Pancreas (tissue), 10 donors: Measurements from ENCODE around the gene SLCO2A1. TPM values are rescaled to one million over a fixed set of nuclear protein-coding genes. Genes with fewer than 3 reads are reported as not detected.
A peak's percentile ranks its signal among the peaks of the same experiment; 100 is the strongest.

Experiments used
- ATAC-seq, 4 donors: fragments of 200-7000 bp; cut with Tn5 transposase; one replicate each; pipeline versions ENCODE4 v1.8.0 to v1.9.1; 2020; ENCODE audit warnings: mild to moderate bottlenecking in 4 of 4, moderate library complexity in 4 of 4
- DNase-seq, 6 donors: peaks; one replicate each; pipeline ENCODE4 v3.0.0-alpha.2; 2020
- FAIRE-seq: peaks from 2 replicates; lab custom pipeline; 2012; peaks lifted over from hg19 to GRCh38; lab: Jason Lieb, UNC
- H3K27ac ChIP-seq, 4 donors: fragments of 200-600 bp; sonication (generic); 1 replicate in 3 of 4; 2 replicates in 1 of 4; pipeline versions ENCODE4 v1.5.0 to v1.8.0; 2020
- H3K27me3 ChIP-seq, 4 donors: fragments of 200-600 bp; one replicate each; pipeline ENCODE4 v1.8.0; 2021
- H3K36me3 ChIP-seq, 3 donors: fragments of 200-600 bp; sonication (generic) in 1 of 3; one replicate each; pipeline versions ENCODE4 v1.5.0 to v1.8.0; 2020 to 2021
- H3K4me1 ChIP-seq, 3 donors: fragments of 200-600 bp; one replicate each; pipeline ENCODE4 v1.8.0; 2021
- H3K4me3 ChIP-seq, 4 donors: fragments of 200-600 bp; sonication (generic) in 2 of 4; one replicate each; pipeline versions ENCODE4 v1.5.0 to v1.8.0; 2020 to 2021
- H3K9me3 ChIP-seq, 4 donors: fragments of 200-600 bp; one replicate each; pipeline ENCODE4 v1.8.0; 2021
- WGBS, 2 donors: extraction: QIAGEN DNeasy Blood & Tissue Kit; methylation state at CpG; one replicate each; pipeline ENCODE4 v1.1.7; 2013; 5-methylcytosine and 5-hydroxymethylcytosine counted together
- intact Hi-C, 3 donors: fragments of 100-400 bp; cut with DNase I; formaldehyde crosslinking; loops; one replicate each; pipeline versions ENCODE4 v1.11.1 to v1.14.2; 2022
- polyA plus RNA-seq, 2 donors: library from polyadenylated mRNA; stranded (reverse); fragments of 200-250 nt; gene quantifications; one replicate each; pipeline ENCODE4 v1.2.3, GENCODE V29; 2013
- total RNA-seq, 6 donors: library from RNA; stranded (reverse); fragmentation: NEBNext Ultra II Directional in 4 of 6; extraction: Animal tissue kit (Norgen Biotek cat#: 25700) in 4 of 6; gene quantifications; one replicate each; pipeline versions ENCODE4 v1.2.1 to v1.2.4, GENCODE V29; 2021 to 2023
- TF ChIP-seq, protein P1 (sequence below), 4 donors: fragments of 200-600 bp; sonication (generic) in 3 of 4; IDR thresholded peaks; one replicate each; pipeline versions ENCODE4 v1.5.0 to v1.8.0; 2021; ENCODE audit warnings: antibody characterized with exemption in 4 of 4
- donor health status: healthy with polysubstance abuse.
- donor health status: DM: no; HTN: no; CAD: no; lungs with moderate emphysema.
- donor health status: DM: no; HTN: no; CAD: no.
- donor health status: control.
- donor health status: control.
- donor health status: Bipolar disorder and iron deficiency.
- donor health status: DM: yes; HTN: yes; CAD: no.
- donor health status: DM: no; HTN: no; CAD: no.
- donor health status: DM: no; HTN: no; CAD: no.
- donor health status: DM: yes; HTN: yes; CAD: no.

Gene SLCO2A1
- total and polyA plus RNA-seq, 8 donors, result 4.6 to 17.5 (median 10.4) TPM

DNA sequence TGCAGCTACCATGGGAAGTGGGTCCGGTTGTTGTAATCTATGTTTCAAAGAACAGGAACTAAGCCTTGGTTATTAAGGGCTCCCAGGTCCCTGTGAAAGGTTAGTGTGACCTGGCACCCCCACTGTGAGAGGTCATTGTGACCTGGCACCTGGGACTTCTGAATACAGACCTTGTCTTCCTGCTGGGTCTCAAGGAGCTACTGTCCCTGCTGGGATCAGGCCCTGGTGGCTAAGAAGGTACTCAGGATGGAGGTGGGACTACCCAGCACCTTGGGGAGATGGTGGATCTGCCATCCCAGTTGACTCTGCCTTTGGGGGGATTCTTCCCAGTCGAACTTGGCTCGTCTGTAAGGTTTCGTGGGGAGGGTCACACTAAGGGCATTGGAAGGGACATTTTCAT, 10.3 kb upstream of the SLCO2A1 start:
- FAIRE-seq, result no peak
- WGBS, 2 donors, result 86 to 91% methylated on average over 4 of the region's 4 CpGs
- TF ChIP-seq, protein P1, sequence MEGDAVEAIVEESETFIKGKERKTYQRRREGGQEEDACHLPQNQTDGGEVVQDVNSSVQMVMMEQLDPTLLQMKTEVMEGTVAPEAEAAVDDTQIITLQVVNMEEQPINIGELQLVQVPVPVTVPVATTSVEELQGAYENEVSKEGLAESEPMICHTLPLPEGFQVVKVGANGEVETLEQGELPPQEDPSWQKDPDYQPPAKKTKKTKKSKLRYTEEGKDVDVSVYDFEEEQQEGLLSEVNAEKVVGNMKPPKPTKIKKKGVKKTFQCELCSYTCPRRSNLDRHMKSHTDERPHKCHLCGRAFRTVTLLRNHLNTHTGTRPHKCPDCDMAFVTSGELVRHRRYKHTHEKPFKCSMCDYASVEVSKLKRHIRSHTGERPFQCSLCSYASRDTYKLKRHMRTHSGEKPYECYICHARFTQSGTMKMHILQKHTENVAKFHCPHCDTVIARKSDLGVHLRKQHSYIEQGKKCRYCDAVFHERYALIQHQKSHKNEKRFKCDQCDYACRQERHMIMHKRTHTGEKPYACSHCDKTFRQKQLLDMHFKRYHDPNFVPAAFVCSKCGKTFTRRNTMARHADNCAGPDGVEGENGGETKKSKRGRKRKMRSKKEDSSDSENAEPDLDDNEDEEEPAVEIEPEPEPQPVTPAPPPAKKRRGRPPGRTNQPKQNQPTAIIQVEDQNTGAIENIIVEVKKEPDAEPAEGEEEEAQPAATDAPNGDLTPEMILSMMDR (IDR thresholded peaks at IDR 0.05), result no peak

DNA sequence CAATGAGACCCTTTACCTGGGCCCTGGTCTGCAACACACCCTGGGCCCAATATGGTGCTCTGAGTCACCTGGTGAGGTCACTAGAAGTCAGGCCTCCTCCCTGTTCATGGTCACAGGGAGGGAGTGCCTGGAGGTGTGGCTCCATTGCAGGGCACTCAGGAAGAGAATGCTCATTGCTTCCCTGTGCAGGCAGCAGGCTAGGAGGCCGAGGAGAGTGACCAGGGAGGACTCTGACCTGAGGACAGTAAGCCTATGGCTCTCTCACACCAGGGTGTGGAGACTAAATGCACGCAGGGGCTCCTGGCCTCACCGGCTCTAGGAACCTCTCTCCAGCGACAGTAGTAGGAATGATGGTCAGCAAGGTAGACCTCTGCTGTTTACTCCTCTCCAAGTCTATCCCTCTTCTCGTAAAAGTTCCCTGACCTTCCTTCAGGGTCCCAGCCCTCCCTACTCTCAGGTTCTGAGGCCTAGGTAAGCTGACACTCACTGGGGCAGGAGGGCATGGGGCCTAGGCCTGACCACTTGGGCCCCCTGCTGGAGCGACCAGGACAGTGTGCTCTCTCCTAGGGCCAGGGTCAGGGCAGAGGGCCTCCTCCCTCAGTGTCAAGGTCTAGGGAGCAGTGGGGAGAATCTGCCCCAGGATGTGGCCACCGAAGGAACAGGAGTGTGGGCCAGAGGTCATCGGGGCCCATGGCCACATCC, 9.6 kb upstream of the SLCO2A1 start:
- DNase-seq (no peak), FAIRE-seq (no peak), ATAC-seq (peak in 3 of 4 donors; percentile 76 to 90 (median 85))
- Histone ChIP-seq H3K9me3 (no peaks in the 10 kb centered on the region), H3K27me3 (no peaks in the 10 kb centered on the region), H3K4me3 (no peak overlapping the region), H3K36me3 (no peaks in the 10 kb centered on the region), H3K4me1 (no peaks in the 10 kb centered on the region), H3K27ac (no peak overlapping the region)
- intact Hi-C loops, result no loop called here
- 86 to 93% methylated on average over 8 of the region's 8 CpGs for WGBS, 2 donors
- TF ChIP-seq, protein P1 (IDR thresholded peaks at IDR 0.05), result no peak

More for the DNA sequence above, 10.3 kb upstream of the SLCO2A1 start:
- no peak overlapping the region for H3K27ac ChIP-seq
- no peaks in the 10 kb centered on the region for H3K27me3 ChIP-seq
- H3K36me3 ChIP-seq, result no peaks in the 10 kb centered on the region
- no peak for DNase-seq
- no peaks in the 10 kb centered on the region for H3K4me1 ChIP-seq
- intact Hi-C loops, result no loop called here
- ATAC-seq, result no peak
- no peaks in the 10 kb centered on the region for H3K9me3 ChIP-seq
- H3K4me3 ChIP-seq, result no peak overlapping the region

DNA sequence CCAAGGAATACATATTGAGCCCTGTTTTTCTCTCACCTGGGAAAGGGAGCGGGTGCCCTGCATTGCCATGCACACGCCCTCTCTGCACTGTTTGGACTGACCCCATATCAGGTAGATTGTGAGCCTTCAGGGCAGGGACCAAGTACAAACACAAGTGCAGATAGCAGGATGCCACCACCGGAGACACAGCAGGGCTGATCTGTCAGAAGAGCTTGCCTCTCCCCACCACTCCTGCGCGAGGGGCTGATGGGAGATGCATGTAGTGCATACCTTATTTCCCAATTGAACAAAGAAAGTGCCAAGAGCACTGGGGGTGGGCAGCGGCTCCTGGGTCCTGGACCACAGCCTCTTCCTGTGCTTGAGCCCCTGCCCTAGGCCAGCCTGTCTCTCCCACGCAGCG, 9.0 kb upstream of the SLCO2A1 start:
- intact Hi-C loops, result no loop called here
- Histone ChIP-seq H3K27me3 (no peaks in the 10 kb centered on the region), H3K36me3 (no peaks in the 10 kb centered on the region), H3K4me1 (no peaks in the 10 kb centered on the region), H3K4me3 (no peak overlapping the region), H3K9me3 (no peaks in the 10 kb centered on the region), H3K27ac (no peak overlapping the region)
- ATAC-seq (peak in 2 of 4 donors; percentile 11 to 37), DNase-seq (no peak), FAIRE-seq (no peak)
- 82 to 83% methylated on average over 8 of the region's 8 CpGs for WGBS, 2 donors
- TF ChIP-seq, protein P1 (IDR thresholded peaks at IDR 0.05), result no peak

DNA sequence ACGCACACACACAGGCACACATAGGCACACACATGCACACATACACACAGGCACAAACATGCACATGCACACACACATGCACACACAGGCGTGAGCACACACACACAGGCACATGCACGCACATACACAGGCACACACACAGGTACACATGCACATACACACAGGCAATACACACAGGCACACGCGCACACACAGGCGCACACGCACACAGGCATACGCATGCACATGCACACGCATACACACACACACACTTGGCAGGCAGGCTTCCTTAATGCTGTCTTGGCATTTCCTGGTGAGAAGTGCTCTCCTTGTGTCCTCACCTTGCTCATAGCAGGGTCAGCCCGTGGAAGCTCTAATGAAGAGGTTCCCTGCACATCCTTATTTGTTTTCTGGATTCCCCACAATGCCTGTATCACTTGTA, 8.4 kb upstream of the SLCO2A1 start:
- Histone ChIP-seq H3K4me1 (no peaks in the 10 kb centered on the region), H3K36me3 (no peaks in the 10 kb centered on the region), H3K9me3 (no peaks in the 10 kb centered on the region), H3K27me3 (no peaks in the 10 kb centered on the region), H3K4me3 (no peak overlapping the region), H3K27ac (no peak overlapping the region)
- intact Hi-C loops, result no loop called here
- WGBS, 2 donors, result 73 to 74% methylated on average over 9 to 10 of the region's 10 CpGs
- DNase-seq, result no peak
- ATAC-seq, result peak in 2 of 4 donors; percentile 29 to 30
- no peak for FAIRE-seq
- TF ChIP-seq, protein P1 (IDR thresholded peaks at IDR 0.05), result no peak

DNA sequence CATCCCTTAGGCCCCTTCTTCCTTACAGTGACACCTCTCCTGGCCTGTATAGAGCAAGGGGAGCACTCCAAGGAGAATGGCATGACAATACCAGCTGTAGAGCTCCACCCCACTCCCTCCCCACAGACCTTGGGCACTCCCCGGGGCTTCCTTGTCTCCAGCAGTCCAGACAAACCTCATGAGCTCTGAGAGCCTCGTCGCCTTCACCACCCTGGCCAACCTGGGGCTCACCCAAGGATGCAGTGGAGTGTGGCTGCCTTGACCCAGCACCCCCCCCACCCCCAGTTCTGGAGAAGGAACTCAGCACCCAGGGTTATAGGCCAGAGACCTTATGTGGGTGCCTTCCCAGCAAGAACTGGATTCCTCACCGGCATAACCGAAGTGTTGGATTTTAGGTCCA, 7.4 kb upstream of the SLCO2A1 start:
- Histone ChIP-seq H3K4me1 (no peaks in the 10 kb centered on the region), H3K9me3 (no peaks in the 10 kb centered on the region), H3K27ac (no peak overlapping the region), H3K4me3 (no peak overlapping the region), H3K27me3 (no peaks in the 10 kb centered on the region), H3K36me3 (no peaks in the 10 kb centered on the region)
- ATAC-seq (no peak), DNase-seq (no peak), FAIRE-seq (no peak)
- WGBS, 2 donors, result 73 to 80% methylated on average over 5 of the region's 5 CpGs
- intact Hi-C loops, result no loop called here
- TF ChIP-seq, protein P1 (IDR thresholded peaks at IDR 0.05), result no peak
